ENCODE results near the gene EPHA1.

EPHA1 gene

DNA sequence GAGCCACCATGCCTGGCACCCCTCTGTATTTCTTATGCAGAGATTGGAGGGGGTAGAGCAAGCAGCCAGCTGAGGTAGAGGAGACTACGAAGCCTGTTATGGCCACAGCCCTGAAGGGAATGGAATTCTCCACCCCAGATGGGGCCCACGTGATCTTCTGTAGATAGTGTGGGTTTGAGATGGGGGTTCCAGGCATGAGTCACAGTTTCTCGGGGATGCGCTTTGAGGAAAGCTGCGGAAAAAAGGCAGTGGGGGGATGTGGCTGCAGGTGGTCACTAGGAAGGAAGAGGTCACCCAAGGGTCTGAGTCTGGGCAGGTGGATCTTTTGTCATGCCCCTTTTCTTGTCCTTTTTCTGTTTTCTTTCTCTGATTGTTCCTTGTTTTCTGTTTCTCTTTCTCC is 57.6 kb downstream of the EPHA1 start:
- no peak for DNase-seq (ENCODE audit: low read depth in 2 of 2)

DNA sequence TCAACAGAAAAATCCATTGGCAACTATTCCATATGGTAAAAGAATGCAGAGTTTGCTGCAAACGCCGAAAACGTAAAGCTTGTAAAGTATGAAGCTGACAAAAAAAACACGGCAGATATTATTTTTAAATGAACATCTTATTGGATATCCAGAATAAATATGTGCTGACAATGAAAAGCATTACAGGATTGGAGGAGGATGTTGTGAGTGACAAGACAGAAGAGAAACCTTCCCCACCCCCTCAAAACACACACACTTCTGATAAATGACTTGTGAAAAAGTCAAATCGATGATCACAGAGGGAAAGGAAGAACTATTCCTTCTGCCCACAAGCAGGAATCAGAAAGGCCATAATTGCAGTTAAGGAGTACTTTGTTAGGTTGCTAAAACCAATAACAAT is 60.7 kb downstream of the EPHA1 start:
- no peak for DNase-seq (ENCODE audit: low read depth in 2 of 2)

DNA sequence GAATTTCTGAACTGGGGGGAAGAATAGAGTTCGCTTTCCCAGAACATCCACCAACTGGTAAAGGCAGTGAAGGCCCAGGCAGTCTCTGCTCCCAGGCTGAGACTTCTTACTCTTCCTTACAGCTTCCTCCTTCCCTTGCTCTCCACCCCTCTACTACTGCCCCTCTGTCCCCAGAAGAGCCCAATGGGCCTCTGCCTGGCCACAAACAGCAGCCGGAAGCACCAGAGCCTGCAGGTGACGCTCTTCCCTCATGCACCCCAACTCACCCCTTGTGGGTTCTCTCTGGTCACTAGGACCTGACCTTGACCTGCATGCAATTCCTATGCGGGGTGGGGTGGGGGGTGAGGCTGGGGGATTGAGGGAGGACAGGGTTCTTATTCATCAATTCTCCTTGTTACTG is 62.6 kb downstream of the EPHA1 start:
- DNase-seq (ENCODE audit: low read depth in 2 of 2), result no peak

DNA sequence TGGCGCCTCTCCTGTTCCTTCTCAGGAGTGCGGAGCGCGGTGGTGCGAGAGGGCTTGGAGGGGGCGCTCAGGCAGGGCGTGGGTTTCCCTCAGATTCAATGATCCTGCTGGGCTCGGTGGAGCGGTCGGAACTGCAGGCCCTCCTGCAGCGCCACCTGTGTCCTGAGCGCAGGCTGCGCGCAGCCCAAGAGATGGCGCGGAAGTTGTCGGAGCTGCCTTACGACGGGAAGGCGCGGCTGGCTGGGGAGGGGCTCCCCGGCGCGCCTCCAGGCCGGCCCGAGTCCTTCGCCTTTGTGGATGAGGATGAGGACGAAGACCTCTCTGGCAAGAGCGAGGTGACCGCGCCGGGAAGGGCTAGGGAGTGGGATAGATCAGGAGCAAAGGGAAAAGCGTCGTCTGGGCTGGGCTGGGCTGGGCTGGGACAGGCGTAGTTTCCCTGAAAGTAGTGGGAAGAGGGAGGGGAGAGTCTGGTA is 63.2 kb downstream of the EPHA1 start:
- peak; percentile 43 to 52 for DNase-seq (ENCODE audit: low read depth in 2 of 2)

DNA sequence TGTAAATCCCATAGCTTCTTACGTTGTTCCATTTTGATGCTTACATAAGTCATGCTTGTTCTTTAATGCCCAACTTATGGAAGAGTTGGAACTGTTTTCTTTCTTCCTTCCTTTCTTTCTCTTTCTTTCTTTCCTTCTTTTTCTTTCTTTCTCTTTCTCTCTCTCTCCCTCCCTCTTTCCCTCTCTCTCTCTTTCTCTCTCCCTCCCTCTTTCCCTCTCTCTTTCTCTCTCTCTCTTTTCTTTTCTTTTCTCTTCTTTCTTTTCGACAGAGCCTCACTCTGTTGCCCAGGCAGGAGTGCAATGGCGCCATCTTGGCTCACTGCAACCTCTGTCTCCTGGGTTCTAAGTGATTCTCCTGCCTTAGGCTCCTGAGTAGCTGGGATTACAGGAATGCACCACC is 65.1 kb downstream of the EPHA1 start:
- DNase-seq (ENCODE audit: low read depth in 2 of 2), result no peak

DNA sequence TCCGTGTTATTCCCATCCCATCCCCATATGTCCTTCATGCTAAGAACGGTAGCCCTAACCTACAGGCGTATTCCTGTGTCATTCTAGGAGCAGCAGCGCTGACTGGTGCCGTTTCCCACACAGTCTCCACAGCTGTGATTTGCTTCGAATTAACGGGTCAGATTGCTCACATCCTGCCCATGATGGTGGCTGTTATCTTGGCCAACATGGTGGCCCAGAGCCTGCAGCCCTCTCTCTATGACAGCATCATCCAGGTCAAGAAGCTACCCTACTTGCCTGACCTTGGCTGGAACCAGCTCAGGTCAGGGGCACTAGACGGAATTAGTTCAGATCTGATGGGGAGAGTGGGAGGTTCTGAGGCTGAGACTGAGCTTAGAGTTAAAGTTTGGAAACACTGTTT is 66.8 kb downstream of the EPHA1 start:
- DNase-seq (ENCODE audit: low read depth in 2 of 2), result no peak

All from stimulated activated CD4-positive, alpha-beta T cell treated with anti-CD3 and anti-CD28 coated beads, Interleukin-12 subunit alpha, Interleukin-12 subunit beta, amount 100 ng/mL, for 24 hours (primary cell).